CD14-positive monocyte (primary cell): ENCODE data around the gene SOCS3. TPM values are rescaled to one million over a fixed set of nuclear protein-coding genes. Genes with fewer than 3 reads are reported as not detected.

Experiments
- DNase-seq, 3 donors: peaks; one replicate each; pipeline ENCODE4 v3.0.0-alpha.2; 2011 to 2022
- H2AFZ ChIP-seq: 2 replicates; pipeline ENCODE4 v1.6.0; 2012; ENCODE audit warnings: mild to moderate bottlenecking, low read depth, low read length, inconsistent platforms; ENCODE audit not compliant: insufficient read depth, poor library complexity, severe bottlenecking
- H3K27ac ChIP-seq, 2 donors: 1 replicate in 1 of 2; 2 replicates in 1 of 2; pipeline ENCODE4 v1.5.1; 2012 to 2013; ENCODE audit warnings: low read length in 2 of 2, control low read depth in 1 of 2, inconsistent platforms in 1 of 2, low read depth in 1 of 2, mild to moderate bottlenecking in 1 of 2
- H3K27me3 ChIP-seq, 2 donors: one replicate each; pipeline versions ENCODE4 v1.6.0 to v1.6.1; 2011 to 2013; ENCODE audit warnings: low read length in 2 of 2; ENCODE audit not compliant: control insufficient read depth in 2 of 2, insufficient read depth in 2 of 2
- H3K36me3 ChIP-seq, 2 donors: replicated peaks in 1 of 2; 1 replicate in 1 of 2; 2 replicates in 1 of 2; pipeline versions ENCODE4 v1.5.1 to v1.6.1; 2012 to 2013; ENCODE audit warnings: low read length in 2 of 2, control low read depth in 1 of 2, inconsistent platforms in 1 of 2, mild to moderate bottlenecking in 1 of 2; ENCODE audit not compliant: insufficient read depth in 2 of 2, control insufficient read depth in 1 of 2
- H3K4me1 ChIP-seq, 2 donors: 1 replicate in 1 of 2; 2 replicates in 1 of 2; pipeline versions ENCODE4 v1.5.1 to v1.6.1; 2012 to 2013; ENCODE audit warnings: low read length in 2 of 2, control low read depth in 1 of 2, inconsistent platforms in 1 of 2, mild to moderate bottlenecking in 1 of 2, moderate library complexity in 1 of 2; ENCODE audit not compliant: insufficient read depth in 2 of 2, control insufficient read depth in 1 of 2
- H3K4me2 ChIP-seq: replicated peaks from 2 replicates; pipeline ENCODE3; 2012; ENCODE audit warnings: low read length, moderate library complexity, mild to moderate bottlenecking; ENCODE audit not compliant: poor library complexity, severe bottlenecking; ENCODE audit errors: extremely low read depth
- H3K4me3 ChIP-seq, 3 experiments: fragments of 200-600 bp in 1 of 3; sonication (generic) in 1 of 3; replicated peaks in 1 of 3; 1 replicate in 2 of 3; 2 replicates in 1 of 3; pipeline ENCODE4 v1.5.1; 2011 to 2013; ENCODE audit warnings: low read length in 3 of 3, mild to moderate bottlenecking in 3 of 3, control low read depth in 2 of 3, low read depth in 2 of 3, inconsistent platforms in 1 of 3, moderate library complexity in 1 of 3
- H3K79me2 ChIP-seq: 2 replicates; pipeline ENCODE4 v1.6.0; 2012; ENCODE audit warnings: mild to moderate bottlenecking, control low read depth, inconsistent platforms, low read length, moderate library complexity; ENCODE audit not compliant: insufficient read depth
- H3K9ac ChIP-seq: 2 replicates; pipeline ENCODE4 v1.6.0; 2017; ENCODE audit warnings: low read length, mild to moderate bottlenecking; ENCODE audit not compliant: insufficient read depth, poor library complexity, severe bottlenecking
- H3K9me3 ChIP-seq, 2 donors: replicated peaks in 1 of 2; 1 replicate in 1 of 2; 2 replicates in 1 of 2; pipeline versions ENCODE4 v1.5.1 to v1.6.1; 2012 to 2013; ENCODE audit warnings: low read length in 2 of 2, control low read depth in 1 of 2; ENCODE audit not compliant: control insufficient read depth in 1 of 2, insufficient read depth in 1 of 2
- H4K20me1 ChIP-seq: 2 replicates; pipeline ENCODE4 v1.6.0; 2012; ENCODE audit warnings: mild to moderate bottlenecking, low read length, control low read depth, moderate library complexity; ENCODE audit not compliant: insufficient read depth
- H3K27ac Mint-ChIP-seq, 7 donors: one replicate each; pipeline ENCODE4 v1.8.0; 2020; ENCODE audit warnings: mild to moderate bottlenecking in 7 of 7, mixed read lengths in 7 of 7, moderate library complexity in 6 of 7, inconsistent platforms in 2 of 7
- H3K27me3 Mint-ChIP-seq, 3 donors: one replicate each; pipeline ENCODE4 v1.8.0; 2021 to 2022; ENCODE audit warnings: low read depth in 3 of 3, mild to moderate bottlenecking in 3 of 3, mixed read lengths in 3 of 3, moderate library complexity in 3 of 3, inconsistent platforms in 1 of 3
- H3K36me3 Mint-ChIP-seq, 2 donors: one replicate each; pipeline ENCODE4 v1.8.0; 2020; ENCODE audit warnings: mixed read lengths in 2 of 2, inconsistent platforms in 1 of 2, mild to moderate bottlenecking in 1 of 2
- H3K4me1 Mint-ChIP-seq: one replicate; pipeline ENCODE4 v1.8.0; 2020; ENCODE audit warnings: mild to moderate bottlenecking, mixed read lengths
- H3K4me3 Mint-ChIP-seq, 2 donors: one replicate each; pipeline ENCODE4 v1.8.0; 2020; ENCODE audit warnings: mild to moderate bottlenecking in 2 of 2, mixed read lengths in 2 of 2, moderate library complexity in 1 of 2
- H3K9me3 Mint-ChIP-seq, 7 donors: one replicate each; pipeline ENCODE4 v1.8.0; 2020 to 2022; ENCODE audit warnings: mixed read lengths in 7 of 7, mild to moderate bottlenecking in 6 of 7, moderate library complexity in 6 of 7, inconsistent platforms in 2 of 7
- CTCF ChIP-seq: fragments of 200-600 bp; IDR thresholded peaks from one replicate; pipeline ENCODE4 v1.8.0; 2022; ENCODE audit warnings: antibody characterized with exemption, mild to moderate bottlenecking
- WGBS: methylation state at CpG from one replicate; pipeline ENCODE4 v1.1.5; 2013; ENCODE audit warnings: missing lambda C conversion rate; ENCODE audit not compliant: insufficient coverage; 5-methylcytosine and 5-hydroxymethylcytosine counted together
- intact Hi-C, 2 donors: fragments of 100-400 bp; cut with micrococcal nuclease; formaldehyde crosslinking; loops; one replicate each; pipeline versions ENCODE4 v1.15.0 to v1.15.1; 2023
- polyA plus RNA-seq, 3 donors: library from polyadenylated mRNA; depleted of rRNA in 1 of 3; unstranded in 2 of 3; stranded (reverse) in 1 of 3; fragments of 300-500 nt in 2 of 3; fragments of >200 nt in 1 of 3; fragmentation: Illumina TruSeq in 2 of 3; gene quantifications; 1 replicate in 2 of 3; 2 replicates in 1 of 3; pipeline ENCODE4 v1.2.3, GENCODE V29; 2012 to 2021

Gene SOCS3
- polyA plus RNA-seq, 3 donors, result 123 to 441 (median 144) TPM

- Histone ChIP-seq H3K27ac (no peak overlapping the region), H3K9me3 (no peaks in the 10 kb centered on the region), H3K9ac (no peak overlapping the region), H3K4me3 (no peak overlapping the region), H3K4me1 (peaks cover 46 to 50% of the 10 kb centered on the region in 2 donors), H3K4me2 (no peak overlapping the region), H3K36me3 (no peaks in the 10 kb centered on the region), H3K27me3 (peaks cover 0 to 20% of the 10 kb centered on the region in 2 donors), H4K20me1 (no peaks in the 10 kb centered on the region), H2AFZ (no peak overlapping the region), H3K79me2 (no peaks in the 10 kb centered on the region)
- Mint-ChIP-seq H3K9me3 (peaks cover 0 to 4% (median 0%) of the 10 kb centered on the region in 7 donors), H3K36me3 (no peaks in the 10 kb centered on the region), H3K4me3 (peak overlapping the region in 1 of 2 donors; percentile 21), H3K27ac (no peak overlapping the region), H3K27me3 (peaks cover 17 to 33% (median 23%) of the 10 kb centered on the region in 3 donors), H3K4me1 (peaks cover 50% of the 10 kb centered on the region)
- no peak for DNase-seq
- WGBS, result 77% methylated on average over 2 of the region's 3 CpGs
- intact Hi-C loops, result no loop called here
- TF ChIP-seq CTCF, result no peak
These were observed 12.4 kb downstream of the SOCS3 start for GRCh38 chr17:78347453-78347852.

GRCh38 chr17:78346605-78347250 is 13.1 kb downstream of the SOCS3 start:
- TF ChIP-seq CTCF, result no peak
- Histone ChIP-seq H3K4me1 (peaks cover 43 to 49% of the 10 kb centered on the region in 2 donors), H3K27ac (no peak overlapping the region), H3K4me2 (no peak overlapping the region), H3K9me3 (no peaks in the 10 kb centered on the region), H4K20me1 (no peaks in the 10 kb centered on the region), H3K4me3 (no peak overlapping the region), H3K36me3 (no peaks in the 10 kb centered on the region), H3K27me3 (peaks cover 0 to 18% of the 10 kb centered on the region in 2 donors), H3K79me2 (no peaks in the 10 kb centered on the region), H3K9ac (no peak overlapping the region), H2AFZ (no peak overlapping the region)
- WGBS, result 93% methylated on average over 9 of the region's 13 CpGs
- Mint-ChIP-seq H3K27me3 (peaks cover 12 to 25% (median 19%) of the 10 kb centered on the region in 3 donors), H3K9me3 (peaks cover 0 to 4% (median 0%) of the 10 kb centered on the region in 7 donors), H3K4me3 (peak overlapping the region in 1 of 2 donors; percentile 35), H3K4me1 (peaks cover 44% of the 10 kb centered on the region), H3K36me3 (no peaks in the 10 kb centered on the region), H3K27ac (peak overlapping the region in 2 of 7 donors; percentile 38 to 50)
- intact Hi-C loops, result no loop called here
- no peak for DNase-seq
